Activated CD4-positive, alpha-beta T cell treated with anti-CD3 and anti-CD28 coated beads, Interleukin-2, amount 50 U/mL, for 24 hours (primary cell): ENCODE data around the gene SLC6A18.

Experiments used
- DNase-seq, 2 donors: peaks; one replicate each; pipeline ENCODE4 v3.0.0-alpha.2; 2020; ENCODE audit warnings: low read depth in 1 of 2, low spot score in 1 of 2

SLC6A18 gene

GRCh38 chr5:1187234-1187949, 37.8 kb upstream of the SLC6A18 start:
- DNase-seq = no peak

- DNase-seq = no peak
Measured at GRCh38 chr5:1187950-1188334, 37.2 kb upstream of the SLC6A18 start.

- DNase-seq = no peak
Measured at GRCh38 chr5:1188464-1188863, 36.7 kb upstream of the SLC6A18 start.

- no peak for DNase-seq
Measured at GRCh38 chr5:1189269-1189668, 35.9 kb upstream of the SLC6A18 start.

GRCh38 chr5:1190278-1190677, 34.9 kb upstream of the SLC6A18 start:
- no peak for DNase-seq

- no peak for DNase-seq
Measured at GRCh38 chr5:1190837-1191239, 34.3 kb upstream of the SLC6A18 start.

GRCh38 chr5:1192971-1193590, 32.1 kb upstream of the SLC6A18 start:
- DNase-seq = no peak

GRCh38 chr5:1193591-1193985, 31.6 kb upstream of the SLC6A18 start:
- DNase-seq = no peak

GRCh38 chr5:1194378-1194777, 30.8 kb upstream of the SLC6A18 start:
- no peak for DNase-seq

GRCh38 chr5:1195439-1195838, 29.7 kb upstream of the SLC6A18 start:
- DNase-seq = no peak

- no peak for DNase-seq
Measured at GRCh38 chr5:1195916-1196315, 29.3 kb upstream of the SLC6A18 start.

- DNase-seq = no peak
Measured at GRCh38 chr5:1196562-1196961, 28.6 kb upstream of the SLC6A18 start.

- no peak for DNase-seq
Measured at GRCh38 chr5:1197876-1198666, 27.1 kb upstream of the SLC6A18 start.

- no peak for DNase-seq
Measured at GRCh38 chr5:1199340-1199648, 25.9 kb upstream of the SLC6A18 start.

GRCh38 chr5:1199649-1200494, 25.3 kb upstream of the SLC6A18 start:
- DNase-seq = no peak

GRCh38 chr5:1200495-1201326, 24.5 kb upstream of the SLC6A18 start:
- no peak for DNase-seq

- no peak for DNase-seq
Measured at GRCh38 chr5:1201327-1202025, 23.7 kb upstream of the SLC6A18 start, which contains the start of gene SLC6A19. TSS of gene SLC6A19 (plus strand) at chr5:1201595. CDS start at chr5:1201651, 56 bp downstream.

- DNase-seq = no peak
Measured at GRCh38 chr5:1202026-1202797, 23.0 kb upstream of the SLC6A18 start.

GRCh38 chr5:1202798-1203185, 22.4 kb upstream of the SLC6A18 start:
- no peak for DNase-seq
